GM18502 (cell line): ENCODE measurements around the gene ASS1.

Source experiments
- ATAC-seq: cut with Tn5 transposase; IDR thresholded peaks from one replicate; pipeline ENCODE4 v1.9.1; 2021; ENCODE audit warnings: mild to moderate bottlenecking; ENCODE audit not compliant: unreplicated experiment, poor library complexity

ASS1 gene

DNA sequence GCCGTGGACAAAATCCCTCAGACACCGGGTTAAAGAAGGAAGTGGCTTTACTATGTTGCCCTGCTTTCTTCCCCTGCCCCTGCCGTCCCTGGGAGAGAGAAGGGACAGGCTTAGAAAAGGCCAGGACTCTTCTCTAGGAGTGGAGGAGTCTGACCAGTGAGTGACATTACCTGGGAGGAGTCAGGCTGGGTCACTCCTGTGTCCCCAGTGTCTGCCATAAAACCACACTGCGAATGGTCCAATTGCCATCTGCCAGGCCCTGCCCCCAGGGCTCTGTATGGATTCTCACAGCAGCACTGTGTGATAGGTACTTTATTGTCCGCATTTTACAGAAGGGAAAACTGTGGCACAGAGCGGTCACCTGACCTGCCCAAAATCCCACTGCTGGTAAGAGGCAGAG lies 103.3 kb downstream of the ASS1 start:
- ATAC-seq = no peak

DNA sequence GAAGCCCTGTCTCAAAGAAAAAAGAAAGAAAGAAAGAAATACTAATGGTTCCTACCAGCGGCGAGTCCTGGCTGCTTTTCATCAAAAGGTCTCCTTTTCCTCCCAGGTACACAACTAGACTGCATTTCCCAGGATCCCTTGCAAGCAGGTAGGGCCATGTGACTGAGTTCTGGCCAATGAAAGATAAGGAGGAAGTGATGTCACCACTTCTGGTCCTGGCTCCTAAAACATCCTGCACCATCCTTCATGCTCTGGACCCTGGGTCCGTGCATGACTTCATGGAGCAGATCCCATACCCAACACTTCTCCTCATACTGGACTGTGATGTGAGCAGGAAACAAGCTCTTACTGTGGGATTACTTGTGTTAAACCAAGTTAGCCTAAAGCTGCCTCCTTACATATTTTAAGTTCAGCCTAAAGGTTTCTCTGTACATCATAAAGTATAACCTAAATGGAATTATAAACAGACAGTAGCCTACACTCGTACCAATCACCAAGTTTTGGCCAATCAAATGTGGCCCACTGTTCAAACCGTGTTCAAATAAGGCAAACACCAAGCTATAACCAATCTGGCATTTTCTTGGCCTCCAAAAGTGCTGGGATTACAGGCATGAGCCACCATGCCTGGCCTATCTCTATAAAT lies 104.5 kb downstream of the ASS1 start:
- no peak for ATAC-seq
